Tibial nerve (tissue), 4 donors: Measurements from ENCODE around the gene SH3TC2. TPM values are rescaled to one million over a fixed set of nuclear protein-coding genes. Genes with fewer than 3 reads are reported as not detected.

ENCODE experiments used
- DNase-seq, 2 donors: peaks; one replicate each; pipeline ENCODE4 v3.0.0-alpha.2; 2019; ENCODE audit warnings: low spot score in 2 of 2
- H3K27ac ChIP-seq, 4 donors: fragments of 200-600 bp; sonication (generic) in 3 of 4; one replicate each; pipeline ENCODE4 v1.5.1; 2017 to 2019; ENCODE audit warnings: mild to moderate bottlenecking in 1 of 4
- H3K27me3 ChIP-seq, 2 donors: fragments of 200-600 bp; sonication (generic) in 1 of 2; one replicate each; pipeline versions ENCODE4 v1.5.1 to v1.6.0; 2017 to 2019
- H3K36me3 ChIP-seq, 3 donors: fragments of 200-600 bp; sonication (generic); one replicate each; pipeline ENCODE4 v1.5.1; 2018 to 2019
- H3K4me1 ChIP-seq, 4 donors: fragments of 200-600 bp; sonication (generic) in 3 of 4; one replicate each; pipeline ENCODE4 v1.5.1; 2017 to 2019
- H3K4me3 ChIP-seq, 4 donors: fragments of 200-600 bp; sonication (generic) in 3 of 4; one replicate each; pipeline ENCODE4 v1.5.1; 2017 to 2019; ENCODE audit warnings: mild to moderate bottlenecking in 1 of 4, moderate library complexity in 1 of 4
- H3K9me3 ChIP-seq, 4 donors: fragments of 200-600 bp; sonication (generic) in 3 of 4; one replicate each; pipeline ENCODE4 v1.5.1; 2017 to 2019
- EP300 ChIP-seq, 2 donors: sonication (generic); formaldehyde crosslinking; IDR thresholded peaks; one replicate each; pipeline ENCODE4 v1.6.1; 2017; ENCODE audit warnings: antibody characterized with exemption in 2 of 2, mild to moderate bottlenecking in 1 of 2
- POLR2A ChIP-seq, 2 donors: fragments of 450-650 bp; IDR thresholded peaks; one replicate each; pipeline ENCODE4 v1.6.1; 2017; ENCODE audit warnings: antibody characterized with exemption in 2 of 2, mild to moderate bottlenecking in 2 of 2, moderate library complexity in 2 of 2
- WGBS, 2 donors: methylation state at CpG; one replicate each; pipeline ENCODE4 v1.1.5; 2018; 5-methylcytosine and 5-hydroxymethylcytosine counted together
- total RNA-seq, 4 donors: library from RNA; depleted of rRNA; stranded (reverse); fragments of >200 nt; gene quantifications; one replicate each; pipeline ENCODE4 v1.1.0, GENCODE V29; 2016
- TF ChIP-seq, protein P1 (sequence below), 5 experiments: fragments of 200-600 bp in 3 of 5; fragments of 450-650 bp in 2 of 5; sonication (generic) in 3 of 5; IDR thresholded peaks; one replicate each; pipeline ENCODE4 v1.5.1; 2016 to 2019; ENCODE audit warnings: antibody characterized with exemption in 5 of 5, mild to moderate bottlenecking in 3 of 5, moderate library complexity in 2 of 5

SH3TC2 gene
- total RNA-seq, 4 donors from 2014 or later = 37.2 to 92.1 (median 83.9) TPM

DNA sequence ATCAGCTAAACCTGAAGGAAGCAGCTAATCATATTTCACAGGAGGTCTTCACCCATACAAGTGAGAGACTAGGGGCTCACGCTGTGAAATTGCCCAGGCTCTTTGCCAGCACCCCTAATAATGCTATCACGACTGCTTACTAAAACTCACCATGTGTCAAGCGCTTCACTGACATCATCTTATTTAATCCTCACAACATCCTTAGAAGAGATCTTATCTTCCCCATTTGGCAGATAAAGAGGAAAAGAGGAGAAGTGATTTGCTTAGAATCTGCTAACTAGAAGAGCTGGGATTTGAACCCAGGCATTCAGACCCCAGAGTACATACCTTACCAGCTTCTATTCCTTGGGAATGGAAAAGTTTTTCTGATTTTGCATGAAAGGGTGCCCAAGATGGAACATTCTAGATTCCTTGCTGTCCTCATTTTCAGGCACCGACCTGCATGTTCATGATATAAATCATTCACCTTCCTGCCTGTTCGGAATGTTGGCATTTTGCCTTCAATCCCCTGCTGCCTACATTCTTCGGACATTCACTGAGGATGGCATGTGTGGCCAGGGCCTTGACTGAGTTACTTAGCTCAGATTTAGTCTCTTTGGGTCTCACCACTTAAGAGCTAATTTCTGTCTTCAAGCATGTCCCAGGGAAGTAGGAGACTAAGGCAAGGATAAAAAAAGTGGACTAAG is 88.1 kb downstream of the SH3TC2 start:
- H3K4me1 ChIP-seq = peaks cover 0 to 28% (median 4%) of the 10 kb centered on the region in 4 donors
- 83 to 84% methylated on average over 6 of the region's 6 CpGs for WGBS, 2 donors

DNA sequence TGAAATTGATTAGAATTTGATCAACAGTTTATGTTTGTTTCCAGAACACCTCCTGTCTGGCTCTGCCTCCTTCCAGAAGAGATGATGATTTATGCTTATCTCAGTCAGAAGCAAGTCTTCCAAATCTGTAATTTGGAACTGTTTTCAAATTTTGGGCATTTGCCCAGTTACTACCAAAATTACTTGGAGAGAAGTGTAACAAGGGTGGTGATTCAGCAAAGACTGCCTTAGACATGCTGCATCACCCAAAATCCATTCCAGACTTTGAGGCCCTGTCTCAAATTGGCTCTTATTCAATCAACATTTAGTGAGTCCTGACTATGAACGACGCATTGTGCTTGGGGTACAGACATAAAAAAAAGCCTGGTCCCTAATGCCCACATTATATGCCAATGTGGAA is 89.4 kb downstream of the SH3TC2 start:
- 42% methylated on average over 2 of the region's 2 CpGs for WGBS, 2 donors
- H3K9me3 ChIP-seq = no peaks in the 10 kb centered on the region
- no peak for TF ChIP-seq EP300 (IDR thresholded peaks at IDR 0.05)
- H3K27me3 ChIP-seq = no peaks in the 10 kb centered on the region
- peak overlapping the region in 3 of 4 donors; percentile 37 to 74 (median 62) for H3K27ac ChIP-seq
- H3K4me1 ChIP-seq = peaks cover 0 to 41% (median 4%) of the 10 kb centered on the region in 4 donors
- no peak for DNase-seq
- H3K36me3 ChIP-seq = no peaks in the 10 kb centered on the region
- no peak overlapping the region for H3K4me3 ChIP-seq

More for the DNA sequence above, 88.1 kb downstream of the SH3TC2 start:
- TF ChIP-seq EP300 (IDR thresholded peaks at IDR 0.05) (no peak), POLR2A (IDR thresholded peaks at IDR 0.05) (no peak)
- TF ChIP-seq, protein P1, sequence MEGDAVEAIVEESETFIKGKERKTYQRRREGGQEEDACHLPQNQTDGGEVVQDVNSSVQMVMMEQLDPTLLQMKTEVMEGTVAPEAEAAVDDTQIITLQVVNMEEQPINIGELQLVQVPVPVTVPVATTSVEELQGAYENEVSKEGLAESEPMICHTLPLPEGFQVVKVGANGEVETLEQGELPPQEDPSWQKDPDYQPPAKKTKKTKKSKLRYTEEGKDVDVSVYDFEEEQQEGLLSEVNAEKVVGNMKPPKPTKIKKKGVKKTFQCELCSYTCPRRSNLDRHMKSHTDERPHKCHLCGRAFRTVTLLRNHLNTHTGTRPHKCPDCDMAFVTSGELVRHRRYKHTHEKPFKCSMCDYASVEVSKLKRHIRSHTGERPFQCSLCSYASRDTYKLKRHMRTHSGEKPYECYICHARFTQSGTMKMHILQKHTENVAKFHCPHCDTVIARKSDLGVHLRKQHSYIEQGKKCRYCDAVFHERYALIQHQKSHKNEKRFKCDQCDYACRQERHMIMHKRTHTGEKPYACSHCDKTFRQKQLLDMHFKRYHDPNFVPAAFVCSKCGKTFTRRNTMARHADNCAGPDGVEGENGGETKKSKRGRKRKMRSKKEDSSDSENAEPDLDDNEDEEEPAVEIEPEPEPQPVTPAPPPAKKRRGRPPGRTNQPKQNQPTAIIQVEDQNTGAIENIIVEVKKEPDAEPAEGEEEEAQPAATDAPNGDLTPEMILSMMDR (IDR thresholded peaks at IDR 0.05) = no peak
- H3K27ac ChIP-seq = no peak overlapping the region
- H3K4me3 ChIP-seq = no peak overlapping the region
- no peaks in the 10 kb centered on the region for H3K36me3 ChIP-seq
- H3K27me3 ChIP-seq = no peaks in the 10 kb centered on the region
- no peaks in the 10 kb centered on the region for H3K9me3 ChIP-seq
- DNase-seq = no peak

DNA sequence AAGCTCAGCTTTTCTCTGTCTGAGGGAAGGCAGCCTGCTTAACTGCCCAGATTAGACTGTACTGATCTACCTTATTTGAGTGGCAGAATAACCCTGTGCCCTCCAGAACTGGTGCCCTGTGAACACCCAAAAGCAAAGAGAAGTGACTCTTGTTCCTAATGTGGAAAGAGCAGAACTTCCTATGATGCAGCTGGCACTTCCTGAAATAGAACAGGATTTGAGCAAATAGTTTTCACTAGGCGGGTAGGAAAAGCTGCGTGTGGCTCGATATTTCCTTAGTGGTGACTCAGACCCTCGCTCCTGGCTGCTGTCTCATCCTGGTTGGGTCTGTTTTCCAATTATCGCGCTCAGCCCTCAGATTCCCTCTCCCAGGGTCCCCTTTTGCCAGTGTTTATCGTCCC is 89.9 kb downstream of the SH3TC2 start:
- Histone ChIP-seq H3K27me3 (no peaks in the 10 kb centered on the region), H3K4me3 (no peak overlapping the region), H3K36me3 (no peaks in the 10 kb centered on the region), H3K27ac (peak overlapping the region in 3 of 4 donors; percentile 37 to 74 (median 62)), H3K4me1 (peaks cover 0 to 45% (median 4%) of the 10 kb centered on the region in 4 donors), H3K9me3 (no peaks in the 10 kb centered on the region)
- DNase-seq = peak in 1 of 2 donors; percentile 44
- TF ChIP-seq POLR2A (IDR thresholded peaks at IDR 0.05) (no peak), EP300 (IDR thresholded peaks at IDR 0.05) (peak in 1 of 2 donors; percentile 75)
- TF ChIP-seq, protein P1 (IDR thresholded peaks at IDR 0.05) = no peak
- 45 to 48% methylated on average over 7 of the region's 7 CpGs for WGBS, 2 donors

DNA sequence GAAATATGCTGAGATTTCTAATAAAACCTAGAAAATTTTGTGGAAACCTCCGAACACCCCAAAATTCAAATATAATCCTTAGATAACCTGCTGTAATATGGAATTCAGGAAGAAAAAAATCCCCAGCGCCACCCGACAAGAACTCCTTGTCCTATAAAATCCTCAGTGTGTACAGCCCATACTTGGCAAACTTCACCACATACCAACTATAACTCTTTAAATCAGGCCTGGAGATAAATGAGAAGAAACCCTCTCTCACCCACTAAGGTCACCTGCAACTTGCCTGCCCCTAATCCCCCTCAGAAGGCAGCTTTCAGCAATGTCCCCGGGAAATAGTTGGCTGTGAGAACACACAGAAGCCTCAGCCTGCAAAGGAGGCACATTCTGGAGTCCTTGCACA is 90.5 kb downstream of the SH3TC2 start:
- no peak for DNase-seq
- Histone ChIP-seq H3K4me1 (peaks cover 0 to 48% (median 4%) of the 10 kb centered on the region in 4 donors), H3K9me3 (no peaks in the 10 kb centered on the region)

DNA sequence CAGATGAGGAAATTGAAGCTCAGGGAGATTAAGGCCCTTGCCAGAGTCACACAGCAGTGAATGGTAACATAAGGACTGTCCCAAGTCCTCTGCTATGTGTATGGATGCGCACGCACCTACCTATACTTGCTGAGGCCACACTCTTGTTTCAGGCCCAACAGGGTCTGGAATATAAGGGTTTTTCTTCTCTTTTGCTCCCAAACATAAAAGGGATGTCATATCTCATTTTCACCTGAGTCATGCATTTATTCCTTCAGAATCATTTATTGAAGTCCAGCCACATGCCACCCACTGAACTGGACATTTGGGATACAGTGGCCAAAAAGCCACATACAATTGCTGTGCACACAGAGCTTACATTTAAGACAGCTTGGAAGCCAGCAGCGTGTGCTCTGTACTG is 92.0 kb downstream of the SH3TC2 start:
- no peak for TF ChIP-seq EP300 (IDR thresholded peaks at IDR 0.05)
- TF ChIP-seq, protein P1 (IDR thresholded peaks at IDR 0.05) = no peak
- no peak for TF ChIP-seq POLR2A (IDR thresholded peaks at IDR 0.05)
- no peaks in the 10 kb centered on the region for H3K36me3 ChIP-seq
- no peak overlapping the region for H3K4me3 ChIP-seq
- no peak overlapping the region for H3K27ac ChIP-seq
- H3K27me3 ChIP-seq = no peaks in the 10 kb centered on the region
- no peak for DNase-seq
- H3K9me3 ChIP-seq = no peaks in the 10 kb centered on the region
- H3K4me1 ChIP-seq = peaks cover 0 to 44% (median 6%) of the 10 kb centered on the region in 4 donors
- 87 to 92% methylated on average over 3 of the region's 3 CpGs for WGBS, 2 donors

More for the DNA sequence above, 90.5 kb downstream of the SH3TC2 start:
- Histone ChIP-seq H3K36me3 (no peaks in the 10 kb centered on the region), H3K27me3 (no peaks in the 10 kb centered on the region), H3K4me3 (no peak overlapping the region), H3K27ac (peak overlapping the region in 2 of 4 donors; percentile 61 to 74)
- 89 to 93% methylated on average over 4 of the region's 4 CpGs for WGBS, 2 donors
- TF ChIP-seq, protein P1 (IDR thresholded peaks at IDR 0.05) = no peak
- TF ChIP-seq POLR2A (IDR thresholded peaks at IDR 0.05) (no peak), EP300 (IDR thresholded peaks at IDR 0.05) (no peak)
